Fibroblast of the conjunctiva (primary cell): ENCODE results near the gene SIGLECL1.
"Not testable (repeated sequence)": the region's sequence is repeated elsewhere in the genome, so short reads cannot be mapped to it uniquely, and the experiment has no call there.

Experiments
- DNase-seq: peaks from one replicate; pipeline ENCODE4 v3.0.0-alpha.2; 2010; ENCODE audit warnings: low read depth

The SIGLECL1 gene

GRCh38 chr19:51250786-51251467 lies at the start of gene SIGLECL1:
SIGLECL1 (plus strand) TSS chr19:51251080; CDS start chr19:51264073, 12,993 bp downstream.
- no peak for DNase-seq

GRCh38 chr19:51201712-51202111 lies 49.2 kb upstream of the SIGLECL1 start:
- DNase-seq: no peak

GRCh38 chr19:51203916-51204315 lies 47.0 kb upstream of the SIGLECL1 start:
- DNase-seq: no peak

GRCh38 chr19:51204321-51204720 lies 46.6 kb upstream of the SIGLECL1 start:
- DNase-seq: no peak

- DNase-seq: no peak
Observed at GRCh38 chr19:51207747-51208146, 43.1 kb upstream of the SIGLECL1 start.

- DNase-seq: no peak
Observed at GRCh38 chr19:51210191-51210784, 40.6 kb upstream of the SIGLECL1 start.

GRCh38 chr19:51210874-51211361 lies 40.0 kb upstream of the SIGLECL1 start:
- not testable (repeated sequence) for DNase-seq

GRCh38 chr19:51211833-51212232 lies 39.0 kb upstream of the SIGLECL1 start:
- DNase-seq: no peak

GRCh38 chr19:51219307-51219706 lies 31.6 kb upstream of the SIGLECL1 start:
- DNase-seq: no peak

- DNase-seq: no peak
Observed at GRCh38 chr19:51219971-51220370, 30.9 kb upstream of the SIGLECL1 start.

GRCh38 chr19:51220996-51221395 lies 29.9 kb upstream of the SIGLECL1 start:
- no peak for DNase-seq

GRCh38 chr19:51224163-51224641 lies 26.7 kb upstream of the SIGLECL1 start:
- DNase-seq: no peak

- not testable (repeated sequence) for DNase-seq
Observed at GRCh38 chr19:51224898-51225393, 25.9 kb upstream of the SIGLECL1 start, which contains the start of gene CD33. CD33 (plus strand) TSS chr19:51225080; CDS start chr19:51225119, 39 bp downstream.

- no peak for DNase-seq
Observed at GRCh38 chr19:51226067-51226466, 24.8 kb upstream of the SIGLECL1 start.

GRCh38 chr19:51227326-51227725 lies 23.6 kb upstream of the SIGLECL1 start:
- no peak for DNase-seq

- DNase-seq: no peak
Observed at GRCh38 chr19:51227966-51228365, 22.9 kb upstream of the SIGLECL1 start.

- DNase-seq: no peak
Observed at GRCh38 chr19:51240866-51241265, 10.0 kb upstream of the SIGLECL1 start.

GRCh38 chr19:51242881-51243630 lies 7.8 kb upstream of the SIGLECL1 start:
- DNase-seq: no peak

GRCh38 chr19:51246164-51246552 lies 4.7 kb upstream of the SIGLECL1 start:
- no peak for DNase-seq

- DNase-seq: no peak
Observed at GRCh38 chr19:51247972-51248590, 2.8 kb upstream of the SIGLECL1 start.

GRCh38 chr19:51251468-51251820 lies 564 bp downstream of the SIGLECL1 start:
- DNase-seq: no peak
